NCI-H2029 (cell line): ENCODE measurements around the gene DDX23.

Source experiments
- DNase-seq: peaks from one replicate; lab custom pipeline; 2025; lab: John Stamatoyannopoulos, UW

Gene DDX23

GRCh38 chr12:48795550-48796455 lies 56.2 kb downstream of the DDX23 start:
- peak; percentile 38 for DNase-seq

- DNase-seq: no peak
Measured at GRCh38 chr12:48794870-48795269, 57.1 kb downstream of the DDX23 start.

DNA sequence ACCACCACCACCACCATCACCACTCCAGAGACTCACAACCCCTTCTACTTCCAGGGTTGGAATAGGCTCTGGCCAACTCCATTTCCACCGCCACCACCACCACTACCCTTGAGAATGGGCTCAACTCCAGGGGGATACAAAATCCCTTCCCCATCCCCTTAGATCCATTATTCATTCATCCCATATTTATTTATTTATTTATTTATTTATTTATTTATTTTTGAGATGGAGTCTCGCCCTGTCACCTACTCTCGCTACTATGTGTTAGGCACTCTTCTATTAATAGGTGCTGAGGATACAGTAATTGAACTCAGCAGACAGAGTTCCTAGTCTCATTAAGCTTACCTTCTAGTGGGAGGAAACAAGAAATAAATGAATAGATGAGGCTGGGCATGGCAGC lies 58.3 kb downstream of the DDX23 start:
- no peak for DNase-seq

GRCh38 chr12:48789858-48790326 lies 62.1 kb downstream of the DDX23 start:
- no peak for DNase-seq

DNA sequence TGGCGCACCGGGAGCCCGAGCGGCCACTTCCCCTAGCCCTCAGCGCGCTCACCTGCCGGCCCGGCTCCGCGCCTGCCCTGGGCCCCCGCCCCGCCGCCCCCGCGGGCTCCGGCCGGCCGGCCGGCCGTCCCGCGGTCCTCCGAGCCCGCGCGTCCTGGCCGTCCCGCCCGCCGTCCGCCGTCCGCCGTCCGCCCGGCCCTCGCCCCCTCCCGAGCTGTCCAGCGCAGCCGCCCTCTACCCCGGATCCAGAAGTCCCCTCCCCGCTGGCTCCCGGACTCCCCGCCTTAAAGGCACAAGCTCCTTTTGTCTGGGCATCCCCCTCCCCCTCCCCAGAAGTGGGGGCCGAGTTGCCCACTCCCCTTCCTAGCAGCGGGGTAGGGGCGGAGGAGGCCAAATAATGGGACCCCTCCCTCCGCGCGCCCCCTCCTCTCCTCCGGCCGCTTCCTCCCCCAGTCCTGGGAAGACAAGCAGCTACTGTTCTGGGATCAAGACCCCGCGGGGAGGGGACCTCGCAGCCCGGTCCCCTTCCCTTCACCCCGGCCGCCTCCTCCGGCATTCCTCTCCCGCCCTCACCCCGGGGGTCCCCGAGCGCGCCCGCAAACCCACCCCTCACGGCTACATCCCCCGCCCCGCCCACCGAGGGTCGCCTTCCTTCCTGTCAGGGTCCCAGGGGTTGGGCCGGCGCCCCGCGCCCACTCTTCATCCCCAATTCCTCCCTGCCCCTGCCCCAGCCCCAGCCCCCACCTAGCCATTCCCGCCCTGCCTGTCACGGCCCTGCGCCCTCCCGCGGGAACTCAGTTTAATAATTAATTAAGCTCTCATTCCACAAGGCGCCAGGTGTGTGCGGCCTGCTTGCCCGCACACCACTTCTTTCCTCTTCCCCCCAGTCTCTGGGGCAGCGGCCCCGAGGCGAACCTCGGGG lies 62.8 kb downstream of the DDX23 start, which contains the start of gene ADCY6:
Gene ADCY6 (minus strand): TSS at position 236 of the 922 bp plus-strand sequence. CDS start 5,655 bp downstream, outside the sequence.
- peak; percentile 39 for DNase-seq

DNA sequence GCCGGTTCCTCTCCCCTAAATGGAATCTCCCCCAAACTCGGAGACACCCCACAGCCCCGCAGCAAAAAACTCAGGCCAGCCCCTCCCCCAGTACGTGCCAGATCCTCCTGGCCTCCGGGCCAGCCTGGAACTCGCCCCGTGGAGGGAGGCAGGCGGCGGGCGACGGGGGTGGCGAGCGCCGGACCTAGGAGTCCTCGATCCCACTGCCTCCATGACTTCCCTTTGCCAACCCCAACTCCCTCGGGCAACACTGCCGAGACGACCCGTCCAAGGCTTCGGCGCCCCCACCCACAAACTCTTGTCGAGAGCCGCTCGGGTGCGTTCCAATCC lies 63.5 kb downstream of the DDX23 start:
- DNase-seq: no peak

DNA sequence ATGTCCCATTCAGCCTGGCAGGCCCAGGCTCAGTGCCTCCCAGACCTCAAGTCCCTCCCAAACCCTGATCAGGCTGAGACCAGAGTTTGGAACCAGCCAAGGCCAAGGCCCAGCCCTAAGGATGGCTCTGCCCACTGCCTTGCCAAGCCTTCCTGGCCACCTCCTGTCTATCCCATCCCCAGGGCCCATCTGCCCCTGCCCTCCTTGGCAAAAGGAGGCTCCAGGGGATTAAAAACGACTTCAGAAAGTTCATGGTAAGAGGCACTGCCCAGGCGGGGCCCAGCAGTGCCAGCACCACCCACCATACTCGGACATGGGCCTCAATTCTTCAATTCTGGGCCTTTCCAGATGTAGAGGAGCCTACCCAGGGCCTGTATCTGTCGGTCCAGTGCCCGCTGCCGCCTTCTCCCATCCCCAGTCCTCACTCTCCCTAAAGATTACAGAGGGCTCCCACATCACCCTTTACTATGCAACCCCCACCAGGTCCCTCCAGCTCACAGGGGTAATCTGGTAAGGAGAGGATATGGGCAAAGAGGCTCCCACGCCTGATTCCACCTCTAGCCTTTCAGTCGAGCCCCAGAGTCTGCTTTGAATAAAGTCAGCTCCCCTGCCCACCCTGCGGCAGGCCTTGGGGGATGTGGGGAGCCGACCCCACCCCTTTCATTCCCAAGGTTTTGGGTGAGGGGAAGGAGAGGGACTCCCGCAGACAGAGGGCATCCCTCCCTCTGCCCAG lies 64.0 kb downstream of the DDX23 start:
- no peak for DNase-seq

DNA sequence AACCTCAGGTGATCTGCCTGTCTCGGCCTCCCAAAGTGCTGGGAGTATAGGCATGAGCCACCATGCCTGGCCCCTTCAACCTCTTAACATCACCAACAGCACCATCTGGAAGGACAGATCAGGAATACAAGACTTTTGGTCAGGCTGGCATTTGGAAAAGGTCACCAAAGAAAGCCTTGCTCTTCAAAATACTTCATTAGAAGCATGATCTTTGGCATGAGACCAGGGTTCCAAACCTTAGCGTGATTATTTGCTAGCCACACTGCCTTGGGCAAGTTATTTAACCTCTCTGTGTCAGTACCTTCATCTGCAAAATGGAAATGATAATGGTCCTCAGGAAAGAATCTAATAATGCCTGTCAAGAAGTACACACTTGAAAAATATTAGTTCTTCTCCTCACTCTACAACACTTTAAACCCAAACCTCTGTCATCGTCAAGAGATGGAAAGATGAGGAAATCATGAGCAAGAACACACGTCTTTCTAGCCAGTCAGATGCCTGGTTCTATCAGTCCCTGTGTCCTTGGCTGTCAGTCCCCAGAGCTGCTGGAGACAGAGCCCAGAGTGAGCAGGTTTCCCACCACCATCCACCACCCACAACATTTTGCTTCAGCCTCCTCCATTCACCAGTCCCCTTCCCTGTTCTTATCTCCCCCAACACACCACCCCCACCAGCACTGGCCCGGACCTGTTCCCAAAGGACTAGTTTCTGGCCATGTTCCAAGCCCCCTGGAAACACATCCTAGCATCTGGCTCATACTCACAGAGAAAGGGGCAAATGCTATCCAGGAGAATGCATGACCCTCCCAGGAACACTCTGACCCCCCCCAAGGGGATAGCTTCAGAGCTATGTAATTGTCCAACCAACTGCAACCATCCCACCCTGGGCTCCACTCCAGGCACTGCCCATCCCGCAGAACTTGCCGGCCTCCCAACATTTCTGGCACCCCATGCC lies 65.1 kb downstream of the DDX23 start:
- DNase-seq: no peak

- no peak for DNase-seq
Measured at GRCh38 chr12:48783432-48783831, 68.5 kb downstream of the DDX23 start.

DNA sequence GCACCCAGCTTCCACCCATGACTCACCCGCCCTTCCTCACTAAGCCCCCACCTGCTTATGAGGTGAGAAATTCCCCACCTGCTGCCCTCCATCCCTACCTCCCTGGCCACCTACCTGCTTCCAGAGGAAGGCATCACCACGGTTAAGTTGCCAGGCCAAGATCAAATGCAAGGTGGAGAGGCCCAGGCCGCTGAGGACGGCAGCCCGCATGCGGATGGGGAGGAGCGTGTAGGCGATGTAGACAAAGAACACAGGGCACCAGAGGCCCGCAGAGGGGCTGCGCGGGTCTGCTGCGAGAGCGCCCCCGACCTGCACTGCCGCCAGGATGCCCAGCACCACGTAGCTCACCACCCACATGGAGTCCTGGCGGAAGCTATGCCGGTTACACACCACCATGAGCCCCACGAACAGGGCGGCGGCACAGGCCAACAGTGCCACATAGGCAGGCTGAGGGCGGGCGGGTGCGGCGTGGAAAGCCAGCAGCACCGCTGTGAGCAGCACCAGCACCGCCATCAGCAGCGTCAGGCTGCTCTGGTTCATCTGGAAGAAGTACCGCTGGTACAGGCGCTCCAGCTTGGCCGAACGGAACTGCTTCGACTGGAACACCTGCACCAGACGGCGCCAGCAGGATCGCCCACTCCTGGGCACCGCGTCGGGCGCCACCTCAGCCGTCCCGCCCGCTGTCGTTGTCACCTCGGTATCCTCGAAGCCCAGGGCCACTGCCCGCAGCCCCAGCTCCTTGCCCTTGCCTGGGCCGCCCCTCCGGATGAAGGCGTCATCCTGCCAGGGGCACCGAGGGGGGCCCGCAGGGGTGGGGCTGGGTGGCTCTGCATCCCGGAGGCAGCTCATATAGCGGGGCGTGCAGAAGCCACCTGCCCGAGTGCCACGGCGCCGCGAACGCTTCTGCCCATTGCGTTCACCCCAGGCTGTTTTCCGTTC lies 69.2 kb downstream of the DDX23 start:
- DNase-seq: no peak

GRCh38 chr12:48781750-48782456 lies 70.1 kb downstream of the DDX23 start:
- no peak for DNase-seq

- DNase-seq: no peak
Measured at GRCh38 chr12:48780381-48781025, 71.5 kb downstream of the DDX23 start.

DNA sequence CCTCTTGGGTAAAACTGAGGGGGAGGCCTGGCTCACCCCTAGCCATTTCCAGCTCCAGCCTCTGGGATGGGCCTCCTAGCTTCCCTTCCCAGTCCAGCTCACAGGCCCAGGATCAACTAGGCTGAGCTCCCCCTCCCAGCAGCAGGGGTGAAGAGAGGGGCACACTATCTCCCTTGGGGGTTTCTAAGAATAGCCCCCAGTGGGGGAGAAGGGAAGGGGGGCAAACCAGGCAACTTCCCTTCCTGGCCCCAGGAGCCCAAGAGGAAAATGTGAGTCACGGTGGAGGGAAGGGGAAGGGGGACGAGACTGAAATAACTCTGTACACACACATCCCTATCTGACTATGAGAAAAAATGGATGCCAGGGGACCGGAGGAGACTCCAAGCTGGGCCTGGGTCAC lies 72.1 kb downstream of the DDX23 start:
- no peak for DNase-seq
